IMR-90 (cell line): ENCODE measurements around the gene TRAPPC12. TPM values are rescaled to one million over a fixed set of nuclear protein-coding genes. Genes with fewer than 3 reads are reported as not detected.

ENCODE experiments used
- ATAC-seq: fragments of 200-7000 bp; cut with Tn5 transposase; 2 replicates; pipeline ENCODE4 v1.9.1; 2020; ENCODE audit warnings: low read depth, mild to moderate bottlenecking, moderate library complexity
- BruUV-seq: library from RNA; stranded (reverse); fragments of 400-500 nt; replicated peaks from 2 replicates; lab custom pipeline; 2021; lab: Mats Ljungman, UMichigan
- CTCF ChIA-PET: fragments of 300-600 bp; formaldehyde crosslinking; extraction: SDS; loops from one replicate; lab custom pipeline; 2021; ENCODE audit warnings: antibody characterized with exemption; lab: Yijun Ruan, JAX
- POLR2A ChIA-PET: fragments of 300-600 bp; sonication (Branson Sonifier 250); formaldehyde crosslinking; loops from one replicate; lab custom pipeline; 2022; ENCODE audit warnings: antibody characterized with exemption; ENCODE audit not compliant: unreplicated experiment; lab: Charles Lee
- DNase-seq: peaks from one replicate; pipeline ENCODE4 v3.0.0; 2013
- H2AFZ ChIP-seq: replicated peaks from 2 replicates; pipeline ENCODE3; 2013; ENCODE audit warnings: low read length, mild to moderate bottlenecking; ENCODE audit not compliant: poor library complexity
- H2AK5ac ChIP-seq: 2 replicates; pipeline ENCODE4 v1.6.1; 2013; ENCODE audit warnings: low read depth, low read length, inconsistent platforms
- H2AK9ac ChIP-seq: replicated peaks from 2 replicates; pipeline ENCODE3; 2013; ENCODE audit warnings: mild to moderate bottlenecking, low read depth, low read length, moderate library complexity; ENCODE audit not compliant: poor library complexity
- H2BK120ac ChIP-seq: 2 replicates; pipeline ENCODE4 v1.6.1; 2013; ENCODE audit warnings: low read depth, low read length, inconsistent platforms
- H2BK15ac ChIP-seq: 3 replicates; pipeline ENCODE4 v1.6.1; 2013; ENCODE audit warnings: low read depth, low read length, inconsistent platforms
- H2BK20ac ChIP-seq: 2 replicates; pipeline ENCODE4 v1.6.1; 2013; ENCODE audit warnings: low read depth, mild to moderate bottlenecking, inconsistent platforms, low read length, moderate library complexity
- H2BK5ac ChIP-seq: 2 replicates; pipeline ENCODE4 v1.6.1; 2013; ENCODE audit warnings: mild to moderate bottlenecking, low read depth, low read length, inconsistent platforms; ENCODE audit not compliant: poor library complexity, severe bottlenecking
- H3K14ac ChIP-seq: replicated peaks from 2 replicates; pipeline ENCODE4 v1.6.1; 2013; ENCODE audit warnings: low read depth, low read length, inconsistent platforms
- H3K18ac ChIP-seq: 2 replicates; pipeline ENCODE4 v1.6.1; 2013; ENCODE audit warnings: low read depth, low read length, control low read depth
- H3K23ac ChIP-seq: 2 replicates; pipeline ENCODE4 v1.6.1; 2013; ENCODE audit warnings: low read depth, low read length, inconsistent platforms
- H3K27ac ChIP-seq: 2 replicates; pipeline ENCODE4 v1.5.1; 2013; ENCODE audit warnings: mild to moderate bottlenecking, control low read depth, low read length; ENCODE audit not compliant: insufficient read depth
- H3K27me3 ChIP-seq: 2 replicates; pipeline ENCODE4 v1.6.1; 2013; ENCODE audit warnings: low read length; ENCODE audit not compliant: control insufficient read depth, insufficient read depth
- H3K36me3 ChIP-seq: 2 replicates; pipeline ENCODE4 v1.6.1; 2013; ENCODE audit warnings: low read length, mixed read lengths; ENCODE audit not compliant: control insufficient read depth, insufficient read depth
- H3K4ac ChIP-seq: 2 replicates; pipeline ENCODE4 v1.6.1; 2013; ENCODE audit warnings: low read depth, low read length, inconsistent platforms
- H3K4me1 ChIP-seq: 2 replicates; pipeline ENCODE4 v1.6.1; 2013; ENCODE audit warnings: low read length, mixed read lengths; ENCODE audit not compliant: control insufficient read depth, insufficient read depth
- H3K4me2 ChIP-seq: 2 replicates; pipeline ENCODE4 v1.6.1; 2013; ENCODE audit warnings: low read depth, mild to moderate bottlenecking, control low read depth, low read length, moderate library complexity
- H3K4me3 ChIP-seq: 2 replicates; pipeline ENCODE4 v1.5.1; 2013; ENCODE audit warnings: low read depth, mild to moderate bottlenecking, control low read depth, low read length, moderate library complexity; ENCODE audit not compliant: insufficient read depth
- H3K56ac ChIP-seq: 2 replicates; pipeline ENCODE4 v1.6.1; 2013; ENCODE audit warnings: low read length, inconsistent platforms; ENCODE audit not compliant: insufficient read depth; ENCODE audit errors: extremely low read depth
- H3K79me1 ChIP-seq, 2 experiments: 2 replicates each; pipeline ENCODE4 v1.6.1; 2013; ENCODE audit warnings: low read length in 2 of 2, inconsistent platforms in 1 of 2, low read depth in 1 of 2
- H3K9ac ChIP-seq: 2 replicates; pipeline ENCODE4 v1.6.1; 2013; ENCODE audit warnings: low read depth, low read length, control low read depth
- H3K9me1 ChIP-seq: 2 replicates; pipeline ENCODE4 v1.6.1; 2013; ENCODE audit warnings: low read length, inconsistent platforms; ENCODE audit not compliant: insufficient read depth
- H3K9me3 ChIP-seq: 2 replicates; pipeline ENCODE4 v1.6.1; 2013; ENCODE audit warnings: low read length; ENCODE audit not compliant: control insufficient read depth, insufficient read depth
- H4K20me1 ChIP-seq: 2 replicates; pipeline ENCODE4 v1.6.1; 2013; ENCODE audit warnings: low read length, inconsistent platforms; ENCODE audit not compliant: insufficient read depth
- H4K5ac ChIP-seq: 2 replicates; pipeline ENCODE4 v1.6.1; 2013; ENCODE audit warnings: mild to moderate bottlenecking, low read depth, low read length, control low read depth
- H4K8ac ChIP-seq, 2 experiments: 2 replicates each; pipeline ENCODE4 v1.6.1; 2013; ENCODE audit warnings: low read depth in 2 of 2, low read length in 2 of 2, control low read depth in 1 of 2, inconsistent platforms in 1 of 2
- H4K91ac ChIP-seq: 2 replicates; pipeline ENCODE4 v1.6.1; 2013; ENCODE audit warnings: low read depth, low read length, inconsistent platforms; ENCODE audit not compliant: insufficient read depth
- BHLHE40 ChIP-seq: fragments of 150-350 bp; IDR thresholded peaks from 2 replicates; pipeline ENCODE4 v1.6.1; 2016; ENCODE audit warnings: mild to moderate bottlenecking, low read depth, low read length
- CEBPB ChIP-seq: IDR thresholded peaks from 2 replicates; pipeline ENCODE4 v1.6.1; 2012; ENCODE audit warnings: low read depth, low read length, improper control_type of control experiment
- CTCF ChIP-seq: conservative IDR thresholded peaks from 2 replicates; pipeline ENCODE4 v1.5.1; 2012; ENCODE audit warnings: mild to moderate bottlenecking, low read depth, low read length, improper control_type of control experiment
- ELK1 ChIP-seq: fragments of 150-350 bp; IDR thresholded peaks from 2 replicates; pipeline ENCODE4 v1.6.1; 2016; ENCODE audit warnings: low read depth, mild to moderate bottlenecking, low read length, moderate library complexity, borderline replicate concordance
- FOS ChIP-seq: fragments of 150-350 bp; IDR thresholded peaks from 2 replicates; pipeline ENCODE4 v1.6.1; 2016; ENCODE audit warnings: low read depth, low read length
- MAFK ChIP-seq: IDR thresholded peaks from 2 replicates; pipeline ENCODE4 v1.6.1; 2012; ENCODE audit warnings: low read depth, low read length, improper control_type of control experiment
- MXI1 ChIP-seq: IDR thresholded peaks from 2 replicates; pipeline ENCODE4 v1.6.1; 2012; ENCODE audit warnings: low read depth, mild to moderate bottlenecking, low read length, moderate library complexity, borderline replicate concordance
- NFE2L2 ChIP-seq: fragments of 150-350 bp; IDR thresholded peaks from 2 replicates; pipeline ENCODE4 v1.6.1; 2016; ENCODE audit warnings: low read depth, mild to moderate bottlenecking, low read length
- POLR2A ChIP-seq: IDR thresholded peaks from 2 replicates; pipeline ENCODE4 v1.6.1; 2012; ENCODE audit warnings: mild to moderate bottlenecking, low read depth, low read length
- RAD21 ChIP-seq: IDR thresholded peaks from 2 replicates; pipeline ENCODE4 v1.6.1; 2012; ENCODE audit warnings: low read length, improper control_type of control experiment
- RCOR1 ChIP-seq: IDR thresholded peaks from 2 replicates; pipeline ENCODE4 v1.6.1; 2012; ENCODE audit warnings: mild to moderate bottlenecking, low read length, improper control_type of control experiment; ENCODE audit not compliant: insufficient replicate concordance
- SMC3 ChIP-seq: fragments of 150-350 bp; IDR thresholded peaks from 2 replicates; pipeline ENCODE4 v1.6.1; 2016; ENCODE audit warnings: low read depth, mild to moderate bottlenecking, antibody characterized with exemption, low read length, moderate library complexity
- USF2 ChIP-seq: fragments of 150-350 bp; IDR thresholded peaks from 2 replicates; pipeline ENCODE4 v1.6.1; 2017; ENCODE audit warnings: mild to moderate bottlenecking, antibody characterized with exemption, low read length, low read depth
- WGBS, 2 experiments: methylation state at CpG; one replicate each; pipeline versions ENCODE4 v1.1.5 to v1.1.7; 2013; ENCODE audit warnings: missing lambda C conversion rate in 2 of 2; ENCODE audit not compliant: insufficient read length in 1 of 2; ENCODE audit errors: extremely low coverage in 2 of 2; 5-methylcytosine and 5-hydroxymethylcytosine counted together
- dilution Hi-C: fragments of 300-500 bp; cut with HindIII; formaldehyde crosslinking; loops from one replicate; pipeline ENCODE4 v1.14.3; 2018; ENCODE audit warnings: low sequenced_read_pairs; ENCODE audit not compliant: unreplicated experiment
- in situ Hi-C: fragments of 300-500 bp; cut with MboI; formaldehyde crosslinking; loops from 3 replicates; pipeline ENCODE4 v1.14.3; 2019; ENCODE audit warnings: low sequenced_read_pairs, inconsistent platforms, mixed read lengths
- intact Hi-C: fragments of 100-400 bp; cut with micrococcal nuclease; formaldehyde crosslinking; loops from 2 replicates; pipeline ENCODE4 v1.10.0; 2022
- polyA plus RNA-seq, 3 experiments: library from polyadenylated mRNA; depleted of rRNA; stranded (reverse); fragments of >200 nt; gene quantifications; 2 replicates each; pipeline ENCODE4 v1.2.3, GENCODE V29; 2012; ENCODE audit warnings: low replicate concordance in 1 of 3
- total RNA-seq: library from RNA; depleted of rRNA; stranded (reverse); fragments of >200 nt; gene quantifications from 2 replicates; pipeline ENCODE4 v1.2.3, GENCODE V29; 2012

The TRAPPC12 gene
- total and polyA plus RNA-seq, 2 of the 4 experiments (the other 2 are of a cell fraction), result 25.8 to 69.9 TPM

DNA sequence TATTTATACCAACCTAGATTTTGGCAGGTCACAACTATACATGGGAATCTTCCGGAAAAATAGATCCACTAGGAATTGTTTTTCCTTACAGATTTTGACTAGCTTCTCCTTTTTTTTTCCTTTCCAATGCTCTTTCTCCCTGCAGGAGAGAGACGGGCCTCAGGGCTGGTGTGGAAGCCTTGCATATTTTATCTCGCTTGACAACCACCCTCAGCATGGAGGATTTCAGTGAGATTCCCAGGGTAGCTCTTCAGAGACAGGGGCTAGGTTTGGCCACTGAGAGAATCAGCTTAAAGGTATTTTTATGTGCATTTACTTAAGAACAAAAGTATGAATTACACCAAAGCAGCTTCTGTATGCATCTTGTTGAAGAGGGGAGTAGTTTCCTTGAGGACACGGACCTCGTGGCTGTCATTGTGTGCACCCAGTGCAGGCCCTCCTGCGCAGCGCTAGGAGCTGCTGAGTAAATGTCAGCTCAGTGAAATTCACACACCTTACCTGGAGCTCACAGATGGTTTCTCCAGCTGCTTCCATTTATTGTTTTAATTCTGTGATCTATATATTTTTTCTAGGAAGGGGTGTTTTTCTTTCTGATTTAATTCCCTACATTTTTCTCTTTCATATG, 54.4 kb downstream of the TRAPPC12 start:
- Histone ChIP-seq H3K9ac (no peak overlapping the region), H3K27ac (no peak overlapping the region), H3K14ac (no peak overlapping the region), H3K27me3 (no peaks in the 10 kb centered on the region), H3K36me3 (peaks cover 17% of the 10 kb centered on the region; the same call in 1 of the 2 replicates), H3K4ac (no peak overlapping the region), H3K18ac (no peak overlapping the region), H2BK20ac (no peak overlapping the region), H2AFZ (no peak overlapping the region), H3K23ac (no peak overlapping the region), H3K9me1 (no peaks in the 10 kb centered on the region), H3K9me3 (no peaks in the 10 kb centered on the region), H2BK15ac (no peak overlapping the region), H4K8ac (no peak overlapping the region), H3K56ac (no peak overlapping the region), H3K4me3 (no peak overlapping the region), H4K91ac (no peak overlapping the region), H3K79me1 (peaks cover 7 to 15% of the 10 kb centered on the region in 2 experiments; a peak in 2 of 4 replicates), H2BK5ac (no peak overlapping the region), H2AK9ac (no peak overlapping the region), H2BK120ac (no peak overlapping the region), H2AK5ac (no peak overlapping the region), H4K20me1 (no peaks in the 10 kb centered on the region), H3K4me2 (no peak overlapping the region), H4K5ac (no peak overlapping the region), H3K4me1 (peaks cover 4% of the 10 kb centered on the region; the same call in 1 of the 2 replicates)
- DNase-seq, result no peak
- ChIA-PET POLR2A (interaction anchor here (0.6 to 1.1 kb wide), 2 partner anchors 36 to 131 kb away, joined by 3 read pairs; no protein-coding TSS in a partner anchor), CTCF (interaction anchor here (0.6 to 1.5 kb wide), 3 partner anchors 10 to 1346 kb away, joined by 3 to 4 read pairs (median 4); no protein-coding TSS in a partner anchor)
- BruUV-seq, result no TSS peak
- WGBS, 2 experiments, result no CpG with 5 or more reads among the region's 7 CpGs
- in situ Hi-C loops, result no loop called here
- intact Hi-C loops, result no loop called here
- dilution Hi-C loops, result no loop called here
- TF ChIP-seq BHLHE40, result no peak
- no peak for TF ChIP-seq NFE2L2
- TF ChIP-seq RAD21, result no peak
- no peak for TF ChIP-seq MXI1
- TF ChIP-seq ELK1, result no peak
- no peak for TF ChIP-seq POLR2A
- no peak for TF ChIP-seq SMC3
- TF ChIP-seq CTCF, result no peak
- no peak for TF ChIP-seq RCOR1
- no peak for TF ChIP-seq MAFK
- no peak for TF ChIP-seq FOS
- TF ChIP-seq USF2, result no peak
- TF ChIP-seq CEBPB, result no peak
- ATAC-seq, result no peak
